GM18868 (cell line): ENCODE data around the gene NDUFAF2.
"Not testable (repeated sequence)": the region's sequence is repeated elsewhere in the genome, so short reads cannot be mapped to it uniquely, and the experiment has no call there.

Experiments used
- ATAC-seq: cut with Tn5 transposase; IDR thresholded peaks from one replicate; pipeline ENCODE4 v1.9.1; 2021; ENCODE audit warnings: mild to moderate bottlenecking, moderate library complexity; ENCODE audit not compliant: unreplicated experiment

Gene NDUFAF2

DNA sequence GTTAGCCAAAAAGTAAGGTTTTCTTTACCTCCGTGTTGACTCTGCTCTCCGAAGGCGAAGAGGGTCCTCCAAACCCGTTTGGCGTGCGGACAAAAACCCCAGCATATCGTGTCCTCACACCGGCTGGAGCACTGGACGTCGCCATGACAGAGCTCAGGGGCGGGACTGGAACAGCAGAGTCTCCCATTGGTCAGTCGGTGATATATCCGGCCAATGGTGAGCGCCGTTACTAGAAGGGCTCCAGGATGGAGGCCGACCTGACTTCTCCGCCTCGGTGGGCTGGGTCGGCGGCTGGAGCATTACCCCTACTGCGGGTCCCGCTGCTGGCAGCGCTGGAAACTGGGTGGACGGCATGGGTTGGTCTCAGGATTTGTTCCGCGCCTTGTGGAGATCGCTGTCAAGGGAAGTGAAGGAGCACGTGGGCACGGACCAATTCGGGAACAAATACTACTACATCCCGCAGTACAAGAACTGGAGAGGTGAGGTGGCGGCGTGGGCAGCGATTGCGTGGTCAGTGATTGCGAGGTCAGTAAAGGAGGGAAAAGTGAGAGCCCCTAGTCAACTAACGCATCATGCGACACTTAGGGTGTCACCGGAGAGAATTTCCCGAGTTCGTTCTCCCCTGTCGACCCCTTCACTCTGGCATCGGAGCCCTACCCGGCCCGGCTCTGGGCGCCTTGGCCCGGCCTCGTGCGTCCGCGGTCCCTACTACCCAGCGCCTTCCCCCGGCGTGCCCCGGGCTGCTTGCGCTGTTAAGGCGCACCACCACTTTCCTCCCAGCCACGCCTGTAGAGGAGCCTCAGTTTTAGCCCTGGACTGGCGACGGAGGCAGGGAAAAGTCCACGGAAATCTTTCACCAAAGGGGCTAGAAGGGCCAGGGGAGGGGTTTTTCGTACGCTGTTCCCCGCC is at the start of gene NDUFAF2, which contains the start of gene ERCC8:
Gene NDUFAF2 (plus strand): TSS at position 302 of the 909 bp plus-strand sequence. CDS start 51 bp downstream, at position 353.
Gene ERCC8 (minus strand): TSS at position 167 of the 909 bp plus-strand sequence. CDS start 62 bp downstream, at position 105.
- ATAC-seq = peak; percentile 99

- no peak for ATAC-seq
Observed at GRCh38 chr5:60896991-60897390, 48.0 kb upstream of the NDUFAF2 start.

DNA sequence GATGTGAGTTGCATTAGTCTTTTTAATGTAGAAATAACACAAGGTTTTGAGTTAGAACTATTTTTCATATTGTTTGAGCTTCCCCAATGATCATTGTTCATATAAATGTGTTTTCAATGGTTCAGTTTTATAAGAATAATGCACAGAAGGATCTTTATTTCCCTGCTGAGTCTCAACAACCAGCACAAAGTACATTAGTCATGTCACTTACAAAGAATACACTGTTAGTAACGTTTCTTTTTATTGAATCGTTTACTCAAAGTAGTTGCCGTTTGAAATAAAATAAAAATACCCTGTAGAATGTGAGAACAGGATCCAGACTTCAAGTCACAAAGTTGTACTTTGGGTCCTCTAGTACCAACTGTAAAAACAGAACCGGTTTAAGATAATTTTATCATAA is 41.6 kb upstream of the NDUFAF2 start:
- ATAC-seq = no peak

GRCh38 chr5:60916646-60917045 is 28.4 kb upstream of the NDUFAF2 start:
- ATAC-seq = no peak

GRCh38 chr5:60918466-60918865 is 26.5 kb upstream of the NDUFAF2 start:
- no peak for ATAC-seq

GRCh38 chr5:60927450-60927849 is 17.6 kb upstream of the NDUFAF2 start:
- no peak for ATAC-seq

- no peak for ATAC-seq
Observed at GRCh38 chr5:60929024-60929423, 16.0 kb upstream of the NDUFAF2 start.

DNA sequence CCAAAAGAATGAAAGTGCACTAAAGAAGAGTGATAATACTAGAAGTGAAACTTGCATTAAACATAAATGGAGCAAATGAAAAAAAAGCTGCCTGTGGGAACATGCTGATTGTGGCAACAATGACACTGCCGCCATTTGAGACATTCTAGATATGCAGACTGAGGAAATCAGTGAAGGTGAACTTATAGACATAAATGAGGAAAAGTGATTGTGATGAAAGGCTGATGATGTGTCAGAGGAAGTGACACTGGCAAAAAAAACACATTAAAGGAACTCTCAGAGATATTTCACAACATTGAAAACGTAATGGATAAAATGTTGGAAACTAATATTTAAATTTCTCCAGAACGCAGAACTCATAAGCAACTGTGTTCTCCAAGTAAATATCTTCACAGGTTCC is 1.4 kb upstream of the NDUFAF2 start:
- ATAC-seq = no peak

DNA sequence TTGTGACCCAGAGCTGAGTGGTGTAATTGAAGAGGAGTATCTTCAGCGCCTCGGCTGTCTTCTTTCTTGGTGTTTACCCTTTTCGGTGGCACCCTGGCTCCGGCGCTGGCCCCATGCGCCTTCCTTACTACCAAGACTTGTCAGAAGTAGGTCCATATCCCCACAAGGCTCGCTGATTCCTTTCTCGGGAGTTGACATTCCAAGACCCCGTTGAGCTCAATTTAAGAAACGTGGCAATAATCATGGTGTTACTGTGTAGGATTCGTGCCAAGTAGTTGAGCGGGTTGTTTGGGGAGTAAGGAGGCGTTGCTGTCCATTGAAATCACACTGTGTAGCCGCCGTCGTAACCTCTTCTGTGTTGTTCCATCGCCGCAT is 795 bp downstream of the NDUFAF2 start:
- peak; percentile 26 for ATAC-seq

DNA sequence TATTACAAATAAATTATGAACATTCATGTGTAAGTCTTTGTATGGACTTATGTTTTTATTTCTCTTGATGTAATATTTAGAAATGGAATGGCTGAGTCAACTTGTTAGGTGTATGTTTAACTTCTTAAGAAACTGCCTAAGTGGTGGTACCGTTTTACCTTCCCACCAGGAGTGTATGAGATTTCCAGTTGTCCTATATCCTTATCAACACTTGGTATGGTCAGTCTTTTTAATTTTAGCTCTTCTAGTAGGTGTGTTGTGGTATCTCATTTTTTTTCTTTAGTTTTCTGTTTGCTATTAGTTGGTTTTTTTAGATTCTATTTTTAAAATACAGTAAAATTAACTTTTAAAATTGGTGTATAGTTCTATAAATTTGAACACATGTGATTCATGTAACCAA is 3.7 kb downstream of the NDUFAF2 start:
- no peak for ATAC-seq

GRCh38 chr5:60955239-60955638 is 10.2 kb downstream of the NDUFAF2 start:
- ATAC-seq = no peak

DNA sequence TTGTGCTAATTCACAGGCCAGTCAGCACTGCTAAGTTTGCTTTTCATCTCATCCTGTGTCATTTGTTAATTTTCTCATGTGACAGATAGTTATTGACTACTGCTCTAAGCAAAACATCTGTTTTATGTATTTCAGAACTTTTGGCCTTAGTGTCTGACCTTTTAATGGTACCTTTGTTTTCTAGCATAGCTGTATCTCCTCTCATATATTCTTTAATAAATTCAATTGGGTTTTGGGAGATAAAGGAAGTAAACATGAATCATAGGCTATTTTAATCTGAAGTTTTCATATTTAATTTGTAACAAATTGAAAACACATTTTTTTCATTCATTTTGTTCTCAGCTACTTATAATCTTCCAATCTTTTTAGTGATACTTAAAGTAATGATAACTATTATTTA is 13.1 kb downstream of the NDUFAF2 start:
- ATAC-seq = no peak

DNA sequence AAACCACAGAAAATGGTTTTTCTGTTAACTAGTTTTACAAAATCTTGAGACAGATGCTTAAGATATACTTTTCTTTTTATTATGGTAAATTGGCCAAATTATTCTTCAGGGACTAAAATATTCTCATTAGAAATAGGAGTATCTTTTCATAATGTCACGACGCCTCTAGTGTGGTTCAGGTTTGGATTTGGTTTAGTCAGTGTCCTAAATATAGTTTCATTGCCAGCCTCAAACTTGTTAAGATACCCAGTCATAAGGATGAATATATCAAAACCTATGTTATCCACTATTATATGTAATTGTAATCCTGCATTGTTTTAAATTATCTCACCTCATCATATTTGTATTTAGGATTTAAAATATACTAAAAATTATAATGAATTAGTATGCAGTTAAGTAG is 13.7 kb downstream of the NDUFAF2 start:
- ATAC-seq = no peak

DNA sequence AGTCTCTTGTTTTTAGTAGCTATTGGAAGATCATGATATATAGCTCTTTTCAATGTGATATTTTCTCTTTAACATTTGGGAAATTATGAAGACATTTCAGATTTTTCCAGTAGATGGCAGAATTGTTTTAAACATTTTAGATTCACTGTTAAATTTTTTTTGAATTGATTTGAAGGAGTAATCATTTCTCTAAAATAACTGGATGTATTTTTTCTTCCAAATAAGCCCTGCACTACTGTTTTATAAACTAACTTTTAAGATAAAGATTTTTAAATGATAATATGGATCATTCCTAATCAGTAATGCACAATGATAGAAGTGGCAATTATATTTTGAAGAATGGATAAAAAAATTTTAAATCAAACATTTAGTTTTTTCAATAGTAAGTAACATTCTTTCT is 14.2 kb downstream of the NDUFAF2 start:
- ATAC-seq = no peak

DNA sequence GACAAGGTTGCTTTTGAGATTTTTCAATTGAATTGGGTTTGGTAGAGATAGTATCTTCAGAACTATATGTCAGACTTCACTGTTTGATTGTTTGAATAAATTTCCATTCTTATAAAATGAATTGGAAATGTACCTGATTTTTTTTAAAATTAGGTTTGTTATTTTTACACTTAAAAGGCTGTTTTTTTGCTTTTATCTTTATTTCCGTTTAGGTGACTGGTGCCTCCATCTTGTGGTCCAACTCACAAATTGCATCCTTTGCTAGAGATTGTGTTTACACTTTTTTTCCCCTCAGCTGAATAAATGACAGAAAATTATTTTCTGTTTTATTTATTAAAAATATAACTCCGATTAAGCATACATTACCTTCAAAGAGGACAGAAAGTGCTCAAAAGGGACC is 15.6 kb downstream of the NDUFAF2 start:
- ATAC-seq = no peak

- no peak for ATAC-seq
Observed at GRCh38 chr5:60961685-60962084, 16.7 kb downstream of the NDUFAF2 start.

GRCh38 chr5:60972231-60972630 is 27.2 kb downstream of the NDUFAF2 start:
- no peak for ATAC-seq

- no peak for ATAC-seq
Observed at GRCh38 chr5:60977956-60978737, 33.1 kb downstream of the NDUFAF2 start.

DNA sequence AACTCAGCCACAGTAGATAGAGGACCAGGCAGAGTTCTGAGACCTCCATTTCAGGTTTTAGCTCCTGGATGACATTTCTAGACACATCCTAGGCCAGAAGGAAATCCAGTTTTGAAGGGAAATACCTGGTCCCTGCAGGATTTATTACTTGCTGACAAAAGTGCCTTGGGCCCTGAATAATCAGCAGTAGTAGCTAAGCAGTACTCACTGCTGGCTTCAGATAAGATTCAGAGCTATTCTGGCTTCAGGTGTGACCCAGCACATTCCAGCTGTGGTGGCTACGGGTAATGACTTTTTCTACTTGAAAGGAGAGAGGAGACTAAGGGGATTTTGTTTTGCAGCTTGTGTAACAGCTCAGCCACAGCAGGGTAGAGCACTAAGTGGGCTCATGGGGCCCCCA is 34.0 kb downstream of the NDUFAF2 start:
- no peak for ATAC-seq

- ATAC-seq = no peak
Observed at GRCh38 chr5:60980511-60980910, 35.5 kb downstream of the NDUFAF2 start.

GRCh38 chr5:60982127-60982526 is 37.1 kb downstream of the NDUFAF2 start:
- ATAC-seq = not testable (repeated sequence)

DNA sequence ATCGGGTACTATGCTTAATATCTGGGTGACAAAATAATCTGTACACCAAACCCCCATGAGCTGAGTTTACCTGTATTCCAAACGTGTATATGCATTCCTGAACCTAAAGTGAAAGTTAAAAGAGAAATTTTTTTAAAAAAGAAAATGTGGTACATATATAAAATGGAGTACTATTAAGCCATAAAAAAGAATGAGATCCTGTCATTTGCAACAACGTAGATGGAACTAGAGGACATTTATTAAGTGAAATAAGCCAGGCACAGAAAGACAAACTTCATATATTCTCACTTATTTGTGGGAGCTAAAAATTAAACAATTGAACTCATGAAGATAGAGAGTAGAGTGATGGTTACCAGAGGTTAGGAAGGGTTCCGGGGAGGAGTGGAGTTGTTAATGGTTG is 44.8 kb downstream of the NDUFAF2 start:
- ATAC-seq = no peak
